ENCODE results near the gene SAMD11. TPM values are rescaled to one million over a fixed set of nuclear protein-coding genes. Genes with fewer than 3 reads are reported as not detected.

SAMD11 gene
- total and polyA plus RNA-seq, 2 of the 8 experiments (the other 6 are each of a cell fraction or from before 2014, with no cell fraction given), result 0.18 to 0.30 TPM

DNA sequence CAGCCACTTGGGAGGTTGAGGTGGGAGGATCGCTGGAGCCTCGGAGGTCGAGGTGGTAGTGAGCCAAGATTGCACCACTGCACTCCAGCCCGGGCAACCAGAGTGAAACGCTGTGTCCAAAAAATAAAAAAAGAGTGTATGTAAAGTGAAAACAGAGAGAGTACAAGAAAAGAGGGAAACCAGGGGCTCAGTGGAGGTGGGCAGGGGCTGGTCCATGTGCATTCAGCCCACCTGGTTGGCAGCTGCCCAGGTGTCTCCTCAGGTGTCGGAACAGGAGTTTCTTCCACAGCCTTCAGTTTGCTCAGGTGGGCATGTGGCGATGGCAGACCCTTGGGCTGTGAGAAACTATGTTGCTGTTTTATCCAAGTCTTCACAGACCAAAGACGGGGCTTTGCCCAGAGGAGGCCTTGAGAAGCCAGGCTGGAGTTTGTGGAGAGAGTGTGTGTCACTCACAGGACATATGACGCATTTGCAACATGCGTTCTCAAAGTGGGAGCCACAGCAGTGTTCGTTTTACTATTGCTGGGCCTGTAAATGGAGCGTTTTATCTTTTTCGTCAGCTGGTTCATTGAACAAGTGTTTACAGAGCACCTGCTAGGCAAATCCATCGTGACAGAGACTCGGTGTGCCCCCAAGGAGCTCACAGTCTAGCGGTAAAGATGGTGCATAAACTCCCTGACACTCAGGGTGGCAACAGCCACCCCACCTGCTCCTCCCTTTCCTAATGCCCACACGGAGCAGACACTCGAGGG lies 22.4 kb upstream of the SAMD11 start:
- 86% methylated on average over 18 of the region's 18 CpGs; no CpG with 5 or more reads in 1 of the 2 experiments for WGBS, 2 experiments (ENCODE audit: extremely low coverage in 1 of 2, insufficient coverage in 1 of 2, insufficient read length in 1 of 2, insufficient replicate concordance in 2 of 2, low coverage in 1 of 2, low lambda C conversion rate in 2 of 2, missing lambda C conversion rate in 1 of 2)
- no peak for FAIRE-seq
- TF ChIP-seq POLR2AphosphoS5 (IDR thresholded peaks at IDR 0.05; ENCODE audit: low read depth, low read length), result no peak
- no peak for TF ChIP-seq RFX5 (IDR thresholded peaks at IDR 0.05; ENCODE audit: borderline replicate concordance, low read depth, low read length)
- TF ChIP-seq RBBP5 (IDR thresholded peaks at IDR 0.05; ENCODE audit: borderline replicate concordance, low read depth, low read length), result no peak
- TF ChIP-seq NANOG (IDR thresholded peaks at IDR 0.05; ENCODE audit: insufficient read depth, low read depth, low read length, poor library complexity, severe bottlenecking), result no peak
- no peak for TF ChIP-seq SRF (IDR thresholded peaks at IDR 0.05; ENCODE audit: low read depth, low read length)
- TF ChIP-seq SAP30 (IDR thresholded peaks at IDR 0.05; ENCODE audit: insufficient read depth, insufficient replicate concordance, low read length), result no peak
- no peak for TF ChIP-seq RNF2 (IDR thresholded peaks at IDR 0.05; ENCODE audit: borderline replicate concordance, low read depth, low read length, missing control alignments, poor library complexity, severe bottlenecking)
- TF ChIP-seq, protein P1, sequence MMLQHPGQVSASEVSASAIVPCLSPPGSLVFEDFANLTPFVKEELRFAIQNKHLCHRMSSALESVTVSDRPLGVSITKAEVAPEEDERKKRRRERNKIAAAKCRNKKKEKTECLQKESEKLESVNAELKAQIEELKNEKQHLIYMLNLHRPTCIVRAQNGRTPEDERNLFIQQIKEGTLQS (IDR thresholded peaks at IDR 0.05; ENCODE audit: insufficient read depth, low read depth, low read length), result no peak
- TF ChIP-seq JUND (IDR thresholded peaks at IDR 0.05; ENCODE audit: low read length), result no peak
- no peak for TF ChIP-seq SIX5 (IDR thresholded peaks at IDR 0.05; ENCODE audit: low read depth, low read length)
- TF ChIP-seq EGR1 (IDR thresholded peaks at IDR 0.05; ENCODE audit: borderline replicate concordance, low read depth, low read length), result no peak

More for the DNA sequence above, 22.4 kb upstream of the SAMD11 start:
- H4K20me1 ChIP-seq (replicated peaks in 1 of 2; ENCODE audit: control insufficient read depth in 1 of 2, insufficient read depth in 2 of 2, low read length in 2 of 2), result peaks cover 0 to under 1% of the 10 kb centered on the region in 2 experiments
- H2BK5ac ChIP-seq (ENCODE audit: low read depth, low read length), result no peak overlapping the region
- H4K8ac ChIP-seq (ENCODE audit: extremely low read depth, insufficient read depth, low read length), result 0 out of 2 replicates have a peak overlapping the region, but pooled peaks have one; percentile 51
- no peak overlapping the region for H3K14ac ChIP-seq (ENCODE audit: insufficient read length)
- H3K9me3 ChIP-seq (ENCODE audit: insufficient read depth in 2 of 2, low read depth in 1 of 2, low read length in 1 of 2), result no peaks in the 10 kb centered on the region
- H3K23ac ChIP-seq (ENCODE audit: insufficient read length), result no peak overlapping the region
- H3K27me3 ChIP-seq (replicated peaks in 1 of 4; ENCODE audit: control insufficient read depth in 3 of 4, extremely low read depth in 1 of 4, insufficient read depth in 3 of 4, low read length in 3 of 4), result peaks cover 20 to 29% (median 26%) of the 10 kb centered on the region in 4 experiments
- no peak overlapping the region for H2AK5ac ChIP-seq (ENCODE audit: low read depth, low read length)
- H3K36me3 ChIP-seq (ENCODE audit: control insufficient read depth in 2 of 4, insufficient read depth in 4 of 4, low read length in 3 of 4), result no peaks in the 10 kb centered on the region
- no peak overlapping the region for H3K27ac ChIP-seq (ENCODE audit: low read depth, low read length)
- peaks cover 2% of the 10 kb centered on the region; the same call in 1 of the 2 replicates for H3K23me2 ChIP-seq (ENCODE audit: low read depth, low read length)
- ChIA-PET POLR2A (ENCODE audit: partially characterized antibody) (no interaction called here), CTCF (ENCODE audit: partially characterized antibody) (interaction anchor here (0.6 to 0.8 kb wide), 2 partner anchors 69 to 124 kb away, joined by 3 to 4 read pairs; no protein-coding TSS in a partner anchor)
- no peak overlapping the region for H3K4me2 ChIP-seq (ENCODE audit: insufficient read depth in 1 of 2, low read depth in 2 of 2, low read length in 2 of 2)
- no peak overlapping the region for H2BK20ac ChIP-seq (ENCODE audit: low read length)
- no peak overlapping the region for H3K9ac ChIP-seq (replicated peaks in 1 of 4; ENCODE audit: extremely low read depth in 1 of 4, low read depth in 3 of 4, low read length in 3 of 4)
- H2AFZ ChIP-seq (ENCODE audit: low read length), result no peak overlapping the region
- H4K91ac ChIP-seq (replicated peaks; ENCODE audit: insufficient read length, low read length), result no peak overlapping the region
- H2BK15ac ChIP-seq (ENCODE audit: low read length), result no peak overlapping the region
- H3K4me1 ChIP-seq (replicated peaks in 1 of 4; ENCODE audit: control insufficient read depth in 3 of 4, insufficient read depth in 4 of 4, low read length in 3 of 4), result peaks cover 0 to 5% (median 2%) of the 10 kb centered on the region in 4 experiments; a peak in 3 of 7 replicates
- H3K79me1 ChIP-seq (ENCODE audit: low read depth, low read length), result no peaks in the 10 kb centered on the region
- no peak overlapping the region for H2BK12ac ChIP-seq (ENCODE audit: low read depth, low read length)
- no peak overlapping the region for H2BK120ac ChIP-seq (replicated peaks; ENCODE audit: low read depth, low read length)
- no peak overlapping the region for H3K18ac ChIP-seq (ENCODE audit: extremely low read depth, low read length)
- H3K79me2 ChIP-seq (ENCODE audit: control insufficient read depth in 1 of 2, insufficient read depth in 2 of 2, low read length in 2 of 2), result no peaks in the 10 kb centered on the region
- no peak overlapping the region for H3K56ac ChIP-seq (replicated peaks; ENCODE audit: insufficient read length, low read depth, low read length)
- no peak for DNase-seq (ENCODE audit: low read depth in 1 of 2, low spot score in 2 of 2)
- H3K4me3 ChIP-seq (ENCODE audit: extremely low read depth in 1 of 4, insufficient read depth in 2 of 4, low read depth in 3 of 4, low read length in 4 of 4), result no peak overlapping the region
- no peak overlapping the region for H3K4ac ChIP-seq (replicated peaks; ENCODE audit: insufficient read length, low read depth, low read length)
- no peak overlapping the region for H4K5ac ChIP-seq (ENCODE audit: insufficient read length, low read depth, low read length)
